A673 (cell line): ENCODE measurements around the gene HYPK.

Experiments
- EZH2 ChIP-seq: fragments of 200-600 bp; sonication (generic); IDR thresholded peaks from 2 replicates; pipeline ENCODE4 v1.6.1; 2017; ENCODE audit warnings: borderline replicate concordance, low read depth, mild to moderate bottlenecking, mixed read lengths, antibody characterized with exemption, low read length; ENCODE audit not compliant: poor library complexity, severe bottlenecking
- TF ChIP-seq, protein P1 (sequence below): fragments of 300-800, 200-600 bp; sonication (generic); conservative IDR thresholded peaks from 2 replicates; pipeline ENCODE4 v1.5.1; 2017; ENCODE audit warnings: low read depth, mild to moderate bottlenecking, antibody characterized with exemption, low read length, moderate library complexity, mixed read lengths

DNA sequence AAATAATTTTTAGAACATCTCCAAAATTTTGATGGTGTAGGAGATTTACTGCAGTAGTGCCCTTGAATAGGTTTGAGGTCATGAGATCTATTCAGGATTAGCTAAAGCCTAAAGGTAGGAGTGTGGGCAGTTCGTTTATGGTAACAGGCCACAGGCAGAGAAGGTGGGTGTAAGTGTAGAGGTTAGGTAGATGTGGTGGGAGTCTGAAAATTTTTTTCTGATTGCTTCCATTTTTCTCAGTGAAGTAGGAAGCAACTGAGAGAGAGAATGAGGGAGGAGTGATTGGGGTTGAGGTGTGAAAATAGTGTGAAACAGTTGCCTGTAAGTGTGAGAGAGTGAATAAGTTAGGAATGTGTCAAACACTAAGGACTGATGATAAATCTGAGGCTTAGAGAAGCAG is 21.4 kb upstream of the HYPK start:
- TF ChIP-seq, protein P1, sequence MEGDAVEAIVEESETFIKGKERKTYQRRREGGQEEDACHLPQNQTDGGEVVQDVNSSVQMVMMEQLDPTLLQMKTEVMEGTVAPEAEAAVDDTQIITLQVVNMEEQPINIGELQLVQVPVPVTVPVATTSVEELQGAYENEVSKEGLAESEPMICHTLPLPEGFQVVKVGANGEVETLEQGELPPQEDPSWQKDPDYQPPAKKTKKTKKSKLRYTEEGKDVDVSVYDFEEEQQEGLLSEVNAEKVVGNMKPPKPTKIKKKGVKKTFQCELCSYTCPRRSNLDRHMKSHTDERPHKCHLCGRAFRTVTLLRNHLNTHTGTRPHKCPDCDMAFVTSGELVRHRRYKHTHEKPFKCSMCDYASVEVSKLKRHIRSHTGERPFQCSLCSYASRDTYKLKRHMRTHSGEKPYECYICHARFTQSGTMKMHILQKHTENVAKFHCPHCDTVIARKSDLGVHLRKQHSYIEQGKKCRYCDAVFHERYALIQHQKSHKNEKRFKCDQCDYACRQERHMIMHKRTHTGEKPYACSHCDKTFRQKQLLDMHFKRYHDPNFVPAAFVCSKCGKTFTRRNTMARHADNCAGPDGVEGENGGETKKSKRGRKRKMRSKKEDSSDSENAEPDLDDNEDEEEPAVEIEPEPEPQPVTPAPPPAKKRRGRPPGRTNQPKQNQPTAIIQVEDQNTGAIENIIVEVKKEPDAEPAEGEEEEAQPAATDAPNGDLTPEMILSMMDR: no peak
- TF ChIP-seq EZH2: no peak
